H1 (cell line): ENCODE measurements around the gene PGAM5. TPM values are rescaled to one million over a fixed set of nuclear protein-coding genes. Genes with fewer than 3 reads are reported as not detected.

Experiments used
- CTCF ChIA-PET: fragments of 300-600 bp; sonication (Branson Sonifier 250); formaldehyde crosslinking; loops from one replicate; lab custom pipeline; 2021; ENCODE audit not compliant: partially characterized antibody; lab: Charles Lee
- POLR2A ChIA-PET: fragments of 300-600 bp; sonication (Branson Sonifier 250); formaldehyde crosslinking; loops from one replicate; lab custom pipeline; 2021; ENCODE audit warnings: inconsistent platforms; ENCODE audit not compliant: partially characterized antibody; lab: Charles Lee
- DNase-seq, 2 experiments: peaks; one replicate each; pipeline versions ENCODE4 v3.0.0 to v3.0.0-alpha.2; 2010 to 2022; ENCODE audit warnings: low spot score in 2 of 2, low read depth in 1 of 2, mixed read lengths in 1 of 2
- FAIRE-seq: peaks from 2 replicates; lab custom pipeline; 2011; peaks lifted over from hg19 to GRCh38; lab: Jason Lieb, UNC
- H2AFZ ChIP-seq: 2 replicates; pipeline ENCODE4 v1.8.1; 2012; ENCODE audit warnings: low read length, inconsistent platforms
- H2AK5ac ChIP-seq: 2 replicates; pipeline ENCODE4 v1.6.1; 2013; ENCODE audit warnings: low read depth, low read length
- H2BK120ac ChIP-seq: replicated peaks from 2 replicates; pipeline ENCODE3; 2013; ENCODE audit warnings: low read depth, low read length, inconsistent platforms
- H2BK12ac ChIP-seq: 2 replicates; pipeline ENCODE4 v1.6.1; 2013; ENCODE audit warnings: low read depth, low read length
- H2BK15ac ChIP-seq: 2 replicates; pipeline ENCODE4 v1.6.1; 2013; ENCODE audit warnings: low read length
- H2BK20ac ChIP-seq: 2 replicates; pipeline ENCODE4 v1.6.1; 2013; ENCODE audit warnings: low read length
- H2BK5ac ChIP-seq: 2 replicates; pipeline ENCODE4 v1.6.1; 2013; ENCODE audit warnings: low read depth, low read length
- H3K14ac ChIP-seq: 2 replicates; pipeline ENCODE4 v1.6.1; 2013; ENCODE audit warnings: inconsistent platforms; ENCODE audit not compliant: insufficient read length
- H3K18ac ChIP-seq: 2 replicates; pipeline ENCODE4 v1.6.1; 2013; ENCODE audit warnings: low read length; ENCODE audit errors: extremely low read depth
- H3K23ac ChIP-seq: 2 replicates; pipeline ENCODE4 v1.6.1; 2013; ENCODE audit warnings: inconsistent platforms; ENCODE audit not compliant: insufficient read length
- H3K23me2 ChIP-seq: 2 replicates; pipeline ENCODE4 v1.6.1; 2013; ENCODE audit warnings: low read depth, low read length
- H3K27ac ChIP-seq: 2 replicates; pipeline ENCODE4 v1.6.1; 2011; ENCODE audit warnings: low read depth, low read length, inconsistent platforms
- H3K27me3 ChIP-seq, 4 experiments: replicated peaks in 1 of 4; 1 replicate in 1 of 4; 2 replicates in 3 of 4; pipeline versions ENCODE4 v1.6.1 to v1.8.1; 2011 to 2013; ENCODE audit warnings: low read length in 3 of 4, mild to moderate bottlenecking in 3 of 4, inconsistent platforms in 2 of 4, mixed read lengths in 2 of 4, moderate library complexity in 1 of 4; ENCODE audit not compliant: control insufficient read depth in 3 of 4, insufficient read depth in 3 of 4; ENCODE audit errors: extremely low read depth in 1 of 4
- H3K36me3 ChIP-seq, 4 experiments: 2 replicates each; pipeline versions ENCODE4 v1.6.1 to v1.8.1; 2011 to 2013; ENCODE audit warnings: mild to moderate bottlenecking in 4 of 4, low read length in 3 of 4, moderate library complexity in 2 of 4, control low read depth in 1 of 4, inconsistent platforms in 1 of 4; ENCODE audit not compliant: insufficient read depth in 4 of 4, control insufficient read depth in 2 of 4
- H3K4ac ChIP-seq: replicated peaks from 2 replicates; pipeline ENCODE3; 2013; ENCODE audit warnings: low read length, low read depth, mixed read lengths, inconsistent platforms; ENCODE audit not compliant: insufficient read length
- H3K4me1 ChIP-seq, 4 experiments: replicated peaks in 1 of 4; 1 replicate in 1 of 4; 2 replicates in 3 of 4; pipeline versions ENCODE4 v1.6.1 to v1.8.1; 2011 to 2013; ENCODE audit warnings: low read length in 3 of 4, inconsistent platforms in 2 of 4, mixed read lengths in 1 of 4; ENCODE audit not compliant: insufficient read depth in 4 of 4, control insufficient read depth in 3 of 4
- H3K4me2 ChIP-seq, 2 experiments: 2 replicates each; pipeline versions ENCODE4 v1.6.1 to v1.8.1; 2011 to 2013; ENCODE audit warnings: low read depth in 2 of 2, low read length in 2 of 2, control low read depth in 1 of 2, inconsistent platforms in 1 of 2, mild to moderate bottlenecking in 1 of 2; ENCODE audit not compliant: insufficient read depth in 1 of 2
- H3K4me3 ChIP-seq, 4 experiments: fragments of 200-600, 300-600 bp in 1 of 4; sonication (generic), shearing (Covaris generic), sonication (Bioruptor Twin) in 1 of 4; 2 replicates each; pipeline versions ENCODE4 v1.5.1 to v1.8.1; 2011 to 2016; ENCODE audit warnings: low read length in 4 of 4, low read depth in 3 of 4, control low read depth in 2 of 4, inconsistent platforms in 2 of 4, mild to moderate bottlenecking in 2 of 4, mixed read lengths in 1 of 4, moderate library complexity in 1 of 4; ENCODE audit not compliant: insufficient read depth in 2 of 4; ENCODE audit errors: extremely low read depth in 1 of 4
- H3K56ac ChIP-seq: replicated peaks from 2 replicates; pipeline ENCODE3; 2013; ENCODE audit warnings: low read depth, mild to moderate bottlenecking, mixed read lengths, low read length, inconsistent platforms; ENCODE audit not compliant: insufficient read length
- H3K79me1 ChIP-seq: 2 replicates; pipeline ENCODE4 v1.6.1; 2013; ENCODE audit warnings: low read depth, low read length, control low read depth
- H3K79me2 ChIP-seq, 2 experiments: 2 replicates each; pipeline versions ENCODE4 v1.6.1 to v1.8.1; 2012 to 2013; ENCODE audit warnings: low read length in 2 of 2, mild to moderate bottlenecking in 2 of 2, inconsistent platforms in 1 of 2; ENCODE audit not compliant: insufficient read depth in 2 of 2, control insufficient read depth in 1 of 2
- H3K9ac ChIP-seq, 4 experiments: replicated peaks in 1 of 4; 1 replicate in 1 of 4; 2 replicates in 3 of 4; pipeline versions ENCODE4 v1.6.1 to v1.8.1; 2011 to 2013; ENCODE audit warnings: low read depth in 3 of 4, low read length in 3 of 4, control low read depth in 2 of 4, mild to moderate bottlenecking in 2 of 4, moderate library complexity in 2 of 4, inconsistent platforms in 1 of 4; ENCODE audit errors: extremely low read depth in 1 of 4
- H3K9me3 ChIP-seq, 2 experiments: 2 replicates each; pipeline versions ENCODE4 v1.6.1 to v1.8.1; 2012 to 2013; ENCODE audit warnings: mild to moderate bottlenecking in 2 of 2, moderate library complexity in 2 of 2, control low read depth in 1 of 2, inconsistent platforms in 1 of 2, low read depth in 1 of 2, low read length in 1 of 2, mixed read lengths in 1 of 2; ENCODE audit not compliant: insufficient read depth in 2 of 2
- H4K20me1 ChIP-seq, 2 experiments: replicated peaks in 1 of 2; 2 replicates each; pipeline versions ENCODE3 to v1.8.1; 2011 to 2013; ENCODE audit warnings: inconsistent platforms in 2 of 2, low read length in 2 of 2, mild to moderate bottlenecking in 1 of 2; ENCODE audit not compliant: insufficient read depth in 2 of 2, control insufficient read depth in 1 of 2
- H4K5ac ChIP-seq: 2 replicates; pipeline ENCODE4 v1.6.1; 2013; ENCODE audit warnings: low read length, low read depth, mixed read lengths, inconsistent platforms; ENCODE audit not compliant: insufficient read length
- H4K8ac ChIP-seq: 2 replicates; pipeline ENCODE4 v1.8.0; 2013; ENCODE audit warnings: mild to moderate bottlenecking, moderate library complexity, low read length, inconsistent platforms; ENCODE audit not compliant: insufficient read depth; ENCODE audit errors: extremely low read depth
- H4K91ac ChIP-seq: replicated peaks from 2 replicates; pipeline ENCODE3; 2013; ENCODE audit warnings: low read length, mixed read lengths, inconsistent platforms; ENCODE audit not compliant: insufficient read length
- ASH2L ChIP-seq: fragments of 200-600, 300-600 bp; sonication (generic); IDR thresholded peaks from one replicate; pipeline ENCODE4 v1.7.1; 2017; ENCODE audit warnings: low read length
- KDM4A ChIP-seq: IDR thresholded peaks from one replicate; pipeline ENCODE4 v1.7.1; 2012; ENCODE audit warnings: low read depth, mild to moderate bottlenecking, moderate library complexity, low read length, inconsistent platforms; ENCODE audit not compliant: severe bottlenecking
- MAFK ChIP-seq: IDR thresholded peaks from 2 replicates; pipeline ENCODE4 v1.6.1; 2012; ENCODE audit warnings: low read depth, mild to moderate bottlenecking, improper control_type of control experiment, low read length
- SRF ChIP-seq: IDR thresholded peaks from 2 replicates; pipeline ENCODE4 v1.6.1; 2011; ENCODE audit warnings: mild to moderate bottlenecking, low read depth, low read length, moderate library complexity
- TAF7 ChIP-seq: optimal IDR thresholded peaks from 2 replicates; pipeline ENCODE3; 2011; ENCODE audit warnings: low read depth, mild to moderate bottlenecking, inconsistent platforms, low read length, moderate library complexity, borderline replicate concordance
- WGBS, 2 experiments: shearing (Covaris generic) in 1 of 2; methylation state at CpG; one replicate each; pipeline versions ENCODE4 v1.1.6 to v1.1.7; 2013 to 2015; ENCODE audit warnings: low lambda C conversion rate in 2 of 2, mixed read lengths in 2 of 2, inconsistent platforms in 1 of 2, low coverage in 1 of 2, missing lambda C conversion rate in 1 of 2; ENCODE audit not compliant: insufficient replicate concordance in 2 of 2, insufficient coverage in 1 of 2, insufficient read length in 1 of 2; ENCODE audit errors: extremely low coverage in 1 of 2, missing lambda C conversion rate in 1 of 2; 5-methylcytosine and 5-hydroxymethylcytosine counted together
- polyA plus RNA-seq, 7 experiments: library from polyadenylated mRNA; depleted of rRNA in 3 of 7; stranded (reverse) in 5 of 7; unstranded in 2 of 7; fragments of >200 nt in 5 of 7; fragments of 200-250 nt in 2 of 7; gene quantifications; 1 replicate in 5 of 7; 2 replicates in 1 of 7; 4 replicates in 1 of 7; pipeline versions ENCODE4 v1.2.1 to v1.2.3, GENCODE V29; 2011 to 2013; ENCODE audit warnings: missing spikeins in 2 of 7, mixed read lengths in 2 of 7
- total RNA-seq: library from RNA; stranded (reverse); fragmentation: NEBNext Ultra II Directional; extraction: Animal tissue kit (Norgen Biotek cat#: 25700); gene quantifications from 2 replicates; pipeline ENCODE4 v1.2.1, GENCODE V29; 2021
- TF ChIP-seq, protein P1 (sequence below): IDR thresholded peaks from 2 replicates; pipeline ENCODE4 v1.6.1; 2012; ENCODE audit warnings: low read length, inconsistent platforms

The PGAM5 gene
- total and polyA plus RNA-seq, 2 of the 8 experiments (the other 6 are each of a cell fraction or from before 2014, with no cell fraction given), result 66.4 to 84.0 TPM

GRCh38 chr12:132741620-132742019 lies 31.0 kb downstream of the PGAM5 start:
- H2BK5ac ChIP-seq, result no peak overlapping the region
- no peak overlapping the region for H3K56ac ChIP-seq
- CTCF ChIA-PET, result interaction anchor here (0.8 to 2.8 kb wide), 4 partner anchors 8 to 103 kb away, joined by 3 to 9 read pairs (median 3); no protein-coding TSS in a partner anchor
- H3K18ac ChIP-seq, result no peak overlapping the region
- no peak overlapping the region for H2BK12ac ChIP-seq
- H4K91ac ChIP-seq, result no peak overlapping the region
- H2AK5ac ChIP-seq, result no peak overlapping the region
- DNase-seq, result no peak
- POLR2A ChIA-PET, result interaction anchor here (1.0 kb wide), 1 partner anchor 9 kb away, joined by 3 read pairs; no protein-coding TSS in a partner anchor
- H3K79me1 ChIP-seq, result peaks cover 11% of the 10 kb centered on the region
- H3K36me3 ChIP-seq, result peaks cover 43 to 83% (median 70%) of the 10 kb centered on the region in 4 experiments
- no peak overlapping the region for H3K9ac ChIP-seq
- H3K79me2 ChIP-seq, result peaks cover 3 to 22% of the 10 kb centered on the region in 2 experiments; a peak in 3 of 4 replicates
- H2BK20ac ChIP-seq, result no peak overlapping the region
- no peak for FAIRE-seq
- no peaks in the 10 kb centered on the region for H3K4me1 ChIP-seq
- H3K9me3 ChIP-seq, result no peaks in the 10 kb centered on the region
- H2BK120ac ChIP-seq, result no peak overlapping the region
- no peak overlapping the region for H3K23ac ChIP-seq
- H3K4me2 ChIP-seq, result no peak overlapping the region
- H3K14ac ChIP-seq, result no peak overlapping the region
- peaks cover 8 to 26% of the 10 kb centered on the region in 2 experiments for H4K20me1 ChIP-seq
- H2AFZ ChIP-seq, result no peak overlapping the region
- TF ChIP-seq KDM4A, result no peak
- no peak for TF ChIP-seq ASH2L
- TF ChIP-seq MAFK, result no peak
- TF ChIP-seq SRF, result no peak
- TF ChIP-seq, protein P1, sequence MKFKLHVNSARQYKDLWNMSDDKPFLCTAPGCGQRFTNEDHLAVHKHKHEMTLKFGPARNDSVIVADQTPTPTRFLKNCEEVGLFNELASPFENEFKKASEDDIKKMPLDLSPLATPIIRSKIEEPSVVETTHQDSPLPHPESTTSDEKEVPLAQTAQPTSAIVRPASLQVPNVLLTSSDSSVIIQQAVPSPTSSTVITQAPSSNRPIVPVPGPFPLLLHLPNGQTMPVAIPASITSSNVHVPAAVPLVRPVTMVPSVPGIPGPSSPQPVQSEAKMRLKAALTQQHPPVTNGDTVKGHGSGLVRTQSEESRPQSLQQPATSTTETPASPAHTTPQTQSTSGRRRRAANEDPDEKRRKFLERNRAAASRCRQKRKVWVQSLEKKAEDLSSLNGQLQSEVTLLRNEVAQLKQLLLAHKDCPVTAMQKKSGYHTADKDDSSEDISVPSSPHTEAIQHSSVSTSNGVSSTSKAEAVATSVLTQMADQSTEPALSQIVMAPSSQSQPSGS, result no peak
- no peak for TF ChIP-seq TAF7
- H3K4me3 ChIP-seq, result no peak overlapping the region
- H3K4ac ChIP-seq, result no peak overlapping the region
- H3K27me3 ChIP-seq, result no peaks in the 10 kb centered on the region
- H3K23me2 ChIP-seq, result peaks cover 3% of the 10 kb centered on the region; the same call in 1 of the 2 replicates
- 90% methylated on average over 8 of the region's 8 CpGs; no CpG with 5 or more reads in 1 of the 2 experiments for WGBS, 2 experiments
- H3K27ac ChIP-seq, result no peak overlapping the region
- H2BK15ac ChIP-seq, result no peak overlapping the region
- H4K8ac ChIP-seq, result no peak overlapping the region
- H4K5ac ChIP-seq, result no peak overlapping the region
